Uterus (tissue), 4 donors: ENCODE data around the gene PAMR1. TPM values are rescaled to one million over a fixed set of nuclear protein-coding genes. Genes with fewer than 3 reads are reported as not detected.

ENCODE experiments used
- DNase-seq, 2 donors: peaks; one replicate each; pipeline ENCODE4 v3.0.0-alpha.2; 2019 to 2020
- H3K27ac ChIP-seq, 2 donors: fragments of 200-600 bp; sonication (generic); 1 replicate in 1 of 2; 2 replicates in 1 of 2; pipeline ENCODE4 v1.5.1; 2016 to 2018
- H3K27me3 ChIP-seq, 2 donors: fragments of 200-600 bp; sonication (generic); one replicate each; pipeline ENCODE4 v1.5.1; 2018 to 2019; ENCODE audit warnings: control low read depth in 1 of 2
- H3K36me3 ChIP-seq, 2 donors: fragments of 200-600 bp; sonication (generic); one replicate each; pipeline ENCODE4 v1.5.1; 2019; ENCODE audit warnings: control low read depth in 1 of 2
- H3K4me1 ChIP-seq, 2 donors: fragments of 200-600 bp; sonication (generic); one replicate each; pipeline ENCODE4 v1.5.1; 2018 to 2019; ENCODE audit warnings: control low read depth in 1 of 2
- H3K4me3 ChIP-seq, 2 donors: fragments of 200-600 bp; sonication (generic); 1 replicate in 1 of 2; 2 replicates in 1 of 2; pipeline ENCODE4 v1.5.1; 2018 to 2019; ENCODE audit warnings: mild to moderate bottlenecking in 1 of 2
- H3K9me3 ChIP-seq, 2 donors: fragments of 200-600 bp; sonication (generic); one replicate each; pipeline ENCODE4 v1.5.1; 2019; ENCODE audit warnings: control low read depth in 1 of 2
- POLR2A ChIP-seq, 2 donors: fragments of 450-650 bp; IDR thresholded peaks; one replicate each; pipeline ENCODE4 v1.6.1; 2016; ENCODE audit warnings: antibody characterized with exemption in 2 of 2, mild to moderate bottlenecking in 1 of 2, moderate library complexity in 1 of 2
- intact Hi-C: fragments of 100-400 bp; cut with DNase I; formaldehyde crosslinking; loops from one replicate; pipeline ENCODE4 v1.15.1; 2023; ENCODE audit warnings: low total_unique reads
- total RNA-seq, 4 donors: library from RNA; depleted of rRNA in 3 of 4; stranded (reverse); fragments of >200 nt in 3 of 4; gene quantifications; one replicate each; pipeline versions ENCODE4 v1.1.0 to v1.2.4, GENCODE V29; 2014 to 2023
- TF ChIP-seq, protein P1 (sequence below), 4 experiments: fragments of 200-600 bp in 2 of 4; fragments of 450-650 bp in 2 of 4; sonication (generic) in 2 of 4; IDR thresholded peaks; one replicate each; pipeline ENCODE4 v1.5.1; 2016 to 2019; ENCODE audit warnings: antibody characterized with exemption in 4 of 4, mild to moderate bottlenecking in 2 of 4, moderate library complexity in 1 of 4
- donor health status: DM: yes; HTN: yes; CAD: no.

PAMR1 gene
- total RNA-seq, 4 donors from 2014 or later = 26.8 to 172 (median 53.6) TPM

GRCh38 chr11:35501776-35502175, 23.6 kb downstream of the PAMR1 start:
- no peak for TF ChIP-seq POLR2A (IDR thresholded peaks at IDR 0.05)
- TF ChIP-seq, protein P1, sequence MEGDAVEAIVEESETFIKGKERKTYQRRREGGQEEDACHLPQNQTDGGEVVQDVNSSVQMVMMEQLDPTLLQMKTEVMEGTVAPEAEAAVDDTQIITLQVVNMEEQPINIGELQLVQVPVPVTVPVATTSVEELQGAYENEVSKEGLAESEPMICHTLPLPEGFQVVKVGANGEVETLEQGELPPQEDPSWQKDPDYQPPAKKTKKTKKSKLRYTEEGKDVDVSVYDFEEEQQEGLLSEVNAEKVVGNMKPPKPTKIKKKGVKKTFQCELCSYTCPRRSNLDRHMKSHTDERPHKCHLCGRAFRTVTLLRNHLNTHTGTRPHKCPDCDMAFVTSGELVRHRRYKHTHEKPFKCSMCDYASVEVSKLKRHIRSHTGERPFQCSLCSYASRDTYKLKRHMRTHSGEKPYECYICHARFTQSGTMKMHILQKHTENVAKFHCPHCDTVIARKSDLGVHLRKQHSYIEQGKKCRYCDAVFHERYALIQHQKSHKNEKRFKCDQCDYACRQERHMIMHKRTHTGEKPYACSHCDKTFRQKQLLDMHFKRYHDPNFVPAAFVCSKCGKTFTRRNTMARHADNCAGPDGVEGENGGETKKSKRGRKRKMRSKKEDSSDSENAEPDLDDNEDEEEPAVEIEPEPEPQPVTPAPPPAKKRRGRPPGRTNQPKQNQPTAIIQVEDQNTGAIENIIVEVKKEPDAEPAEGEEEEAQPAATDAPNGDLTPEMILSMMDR (IDR thresholded peaks at IDR 0.05) = no peak
- no peaks in the 10 kb centered on the region for H3K27me3 ChIP-seq
- no peaks in the 10 kb centered on the region for H3K4me1 ChIP-seq
- no peak for DNase-seq
- H3K4me3 ChIP-seq = no peak overlapping the region
- H3K27ac ChIP-seq = no peak overlapping the region
- intact Hi-C loops = no loop called here
- no peaks in the 10 kb centered on the region for H3K36me3 ChIP-seq
- H3K9me3 ChIP-seq = no peaks in the 10 kb centered on the region

DNA sequence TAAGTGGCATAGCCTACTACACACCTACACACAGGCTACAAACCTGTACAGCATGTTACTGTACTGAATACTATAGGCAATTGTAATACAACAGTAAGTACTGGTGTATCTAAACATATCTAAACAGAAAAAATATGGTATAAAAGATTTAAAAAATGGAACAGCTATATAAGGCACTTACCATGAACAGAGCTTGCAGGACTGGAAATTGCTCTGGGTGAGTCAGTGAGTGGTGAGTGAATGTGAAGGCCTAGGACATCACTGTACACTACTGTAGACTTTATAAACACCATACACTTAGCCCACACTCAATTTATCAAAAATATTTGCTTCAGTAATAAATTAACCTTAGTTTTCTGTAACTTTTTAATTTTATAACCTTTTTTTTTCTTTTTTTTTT, 24.7 kb downstream of the PAMR1 start:
- DNase-seq = no peak
- Histone ChIP-seq H3K4me1 (no peaks in the 10 kb centered on the region), H3K36me3 (no peaks in the 10 kb centered on the region), H3K9me3 (no peaks in the 10 kb centered on the region), H3K27me3 (no peaks in the 10 kb centered on the region), H3K27ac (no peak overlapping the region), H3K4me3 (no peak overlapping the region)
- TF ChIP-seq, protein P1 (IDR thresholded peaks at IDR 0.05) = no peak
- TF ChIP-seq POLR2A (IDR thresholded peaks at IDR 0.05) = no peak
- intact Hi-C loops = no loop called here

DNA sequence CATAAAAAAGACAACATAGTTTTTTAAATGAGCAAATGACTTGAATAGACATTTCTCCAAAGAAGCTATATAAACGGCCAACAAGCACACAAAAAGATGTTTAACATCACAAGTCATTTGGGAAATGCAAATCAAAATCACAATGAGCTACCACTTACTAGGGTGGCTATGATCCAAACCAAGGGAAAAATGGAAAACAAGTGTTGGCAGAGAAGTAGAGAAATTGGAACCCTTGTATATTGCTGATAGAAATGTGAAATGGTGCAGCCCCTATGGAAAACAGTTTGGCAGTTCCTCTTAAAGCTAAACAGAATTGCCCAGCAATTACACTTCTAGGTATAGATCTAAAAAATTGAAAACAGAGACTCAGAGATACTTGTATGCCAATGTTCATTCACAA, 29.0 kb downstream of the PAMR1 start:
- Histone ChIP-seq H3K4me3 (no peak overlapping the region), H3K4me1 (no peaks in the 10 kb centered on the region), H3K36me3 (no peaks in the 10 kb centered on the region), H3K27me3 (no peaks in the 10 kb centered on the region), H3K9me3 (no peaks in the 10 kb centered on the region), H3K27ac (no peak overlapping the region)
- no peak for DNase-seq
- TF ChIP-seq, protein P1 (IDR thresholded peaks at IDR 0.05) = no peak
- no peak for TF ChIP-seq POLR2A (IDR thresholded peaks at IDR 0.05)
- intact Hi-C loops = no loop called here

DNA sequence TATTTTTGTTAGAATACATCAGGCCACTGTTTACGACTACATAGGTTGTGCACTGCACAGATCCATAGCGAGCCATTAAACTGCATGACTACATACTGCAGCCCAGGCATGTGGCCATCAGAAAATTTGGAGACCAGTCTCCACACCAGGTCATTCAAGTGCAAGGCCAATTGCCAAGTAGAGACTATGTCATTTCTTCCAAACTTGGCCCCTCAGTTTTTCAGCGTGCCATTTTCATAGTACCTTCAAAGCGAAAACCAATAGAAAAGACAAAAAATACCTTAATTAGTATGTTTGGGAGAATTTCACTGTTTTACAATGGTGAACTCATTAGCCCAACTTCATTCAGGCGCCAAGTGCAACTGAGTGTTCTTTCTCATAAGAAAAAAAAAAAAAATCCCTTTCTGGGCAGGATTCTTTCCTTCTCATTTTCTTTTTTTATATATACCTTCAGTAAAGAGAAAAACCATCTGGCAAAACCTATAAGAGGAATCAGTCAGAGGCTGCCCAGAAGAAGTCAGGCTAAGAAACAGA, 30.4 kb downstream of the PAMR1 start:
- H3K27ac ChIP-seq = no peak overlapping the region
- H3K4me1 ChIP-seq = no peaks in the 10 kb centered on the region
- no peak for DNase-seq
- H3K36me3 ChIP-seq = no peaks in the 10 kb centered on the region
- no peaks in the 10 kb centered on the region for H3K27me3 ChIP-seq
- intact Hi-C loops = no loop called here
- H3K4me3 ChIP-seq = no peak overlapping the region
- H3K9me3 ChIP-seq = no peaks in the 10 kb centered on the region
- TF ChIP-seq, protein P1 (IDR thresholded peaks at IDR 0.05) = no peak
- TF ChIP-seq POLR2A (IDR thresholded peaks at IDR 0.05) = no peak

- H3K9me3 ChIP-seq = no peaks in the 10 kb centered on the region
- TF ChIP-seq POLR2A (IDR thresholded peaks at IDR 0.05) = no peak
- TF ChIP-seq, protein P1 (IDR thresholded peaks at IDR 0.05) = no peak
- peaks cover 0 to 6% of the 10 kb centered on the region in 2 donors for H3K4me1 ChIP-seq
- H3K27ac ChIP-seq = no peak overlapping the region
- intact Hi-C loops = no loop called here
- H3K27me3 ChIP-seq = no peaks in the 10 kb centered on the region
- H3K36me3 ChIP-seq = no peaks in the 10 kb centered on the region
- DNase-seq = no peak
- no peak overlapping the region for H3K4me3 ChIP-seq
Measured at GRCh38 chr11:35491231-35491871, 34.1 kb downstream of the PAMR1 start.
